Peyer's patch (tissue), 4 donors: ENCODE data around the gene CCDC192. TPM values are rescaled to one million over a fixed set of nuclear protein-coding genes. Genes with fewer than 3 reads are reported as not detected.
"Not testable (repeated sequence)": the region's sequence is repeated elsewhere in the genome, so short reads cannot be mapped to it uniquely, and the experiment has no call there.

Experiments used
- DNase-seq, 3 donors: peaks; one replicate each; pipeline ENCODE4 v3.0.0-alpha.2; 2017 to 2019
- H3K27ac ChIP-seq, 4 donors: fragments of 200-600 bp; sonication (generic); one replicate each; pipeline ENCODE4 v1.5.1; 2016 to 2019
- H3K27me3 ChIP-seq, 2 donors: fragments of 200-600 bp; sonication (generic); one replicate each; pipeline ENCODE4 v1.5.1; 2019
- H3K36me3 ChIP-seq, 3 donors: fragments of 200-600 bp; sonication (generic); one replicate each; pipeline ENCODE4 v1.5.1; 2016 to 2019
- H3K4me1 ChIP-seq, 4 donors: fragments of 200-600 bp; sonication (generic); one replicate each; pipeline ENCODE4 v1.5.1; 2016 to 2019
- H3K4me3 ChIP-seq, 4 donors: fragments of 200-600 bp; sonication (generic); 1 replicate in 3 of 4; 2 replicates in 1 of 4; pipeline ENCODE4 v1.5.1; 2016 to 2019; ENCODE audit warnings: mild to moderate bottlenecking in 1 of 4
- H3K9me3 ChIP-seq, 4 donors: fragments of 200-600 bp; sonication (generic); one replicate each; pipeline ENCODE4 v1.5.1; 2016 to 2019; ENCODE audit warnings: mild to moderate bottlenecking in 1 of 4
- CTCF ChIP-seq, 6 experiments: fragments of 450-650 bp in 4 of 6; fragments of 200-600 bp in 2 of 6; sonication (generic) in 1 of 6; IDR thresholded peaks; one replicate each; pipeline ENCODE4 v1.5.1; 2017 to 2019; ENCODE audit warnings: antibody characterized with exemption in 6 of 6, mild to moderate bottlenecking in 3 of 6, moderate library complexity in 1 of 6
- POLR2A ChIP-seq, 2 donors: fragments of 450-650 bp; IDR thresholded peaks; one replicate each; pipeline ENCODE4 v1.5.1; 2017; ENCODE audit warnings: antibody characterized with exemption in 2 of 2, mild to moderate bottlenecking in 2 of 2, moderate library complexity in 2 of 2
- total RNA-seq, 4 donors: library from RNA; depleted of rRNA; stranded (reverse); fragments of >200 nt; gene quantifications; one replicate each; pipeline ENCODE4 v1.1.0, GENCODE V29; 2016

CCDC192 gene
- total RNA-seq, 4 donors from 2014 or later = not detected

GRCh38 chr5:127700237-127700766 is 2.9 kb upstream of the CCDC192 start:
- no peaks in the 10 kb centered on the region for H3K36me3 ChIP-seq

GRCh38 chr5:127702434-127702833 is 757 bp upstream of the CCDC192 start:
- Histone ChIP-seq H3K27me3 (no peaks in the 10 kb centered on the region), H3K4me1 (no peaks in the 10 kb centered on the region), H3K9me3 (no peaks in the 10 kb centered on the region), H3K4me3 (no peak overlapping the region), H3K27ac (no peak overlapping the region), H3K36me3 (no peaks in the 10 kb centered on the region)
- TF ChIP-seq POLR2A (IDR thresholded peaks at IDR 0.05) = no peak
- TF ChIP-seq CTCF (IDR thresholded peaks at IDR 0.05) = no peak
- DNase-seq = no peak

More at GRCh38 chr5:127700237-127700766, 2.9 kb upstream of the CCDC192 start:
- Histone ChIP-seq H3K27ac (no peak overlapping the region), H3K4me3 (no peak overlapping the region), H3K4me1 (no peaks in the 10 kb centered on the region), H3K9me3 (no peaks in the 10 kb centered on the region), H3K27me3 (no peaks in the 10 kb centered on the region)
- TF ChIP-seq POLR2A (IDR thresholded peaks at IDR 0.05) (no peak), CTCF (IDR thresholded peaks at IDR 0.05) (no peak)
- no peak for DNase-seq

DNA sequence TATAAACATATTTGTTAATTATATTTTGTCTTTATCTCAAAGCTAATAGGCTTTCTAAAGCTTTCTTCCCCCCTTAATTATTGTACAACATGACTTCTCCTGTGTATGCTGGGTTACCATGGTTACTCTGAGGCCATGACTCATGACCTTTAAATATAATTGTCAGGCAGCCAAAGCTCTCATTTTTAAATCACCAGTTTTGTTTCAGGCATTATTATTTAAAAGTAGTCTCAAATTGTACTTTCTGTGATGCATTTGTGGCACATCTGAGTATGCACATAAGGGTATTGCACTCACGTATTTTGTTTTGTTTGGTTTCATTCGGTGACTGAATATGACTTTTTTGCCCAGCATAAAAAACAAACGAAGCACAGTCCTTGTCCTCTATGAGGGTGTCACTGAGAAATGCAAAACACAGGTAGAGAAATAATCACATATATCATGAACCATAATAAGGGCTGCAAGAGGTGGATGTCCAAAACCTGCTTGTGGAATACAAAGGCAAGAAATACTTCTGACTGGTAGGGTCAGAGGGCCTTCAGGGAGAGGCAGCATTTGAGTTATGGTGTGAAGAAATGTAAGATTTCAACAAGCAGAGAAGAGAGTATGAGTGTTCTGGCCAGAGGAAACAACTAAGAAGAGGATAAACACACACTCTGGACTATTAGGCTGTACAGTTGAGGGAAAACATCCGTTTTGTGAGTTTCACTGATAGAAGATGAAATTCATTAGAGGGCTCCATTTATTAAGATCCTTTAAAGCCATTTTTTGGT is 2.1 kb downstream of the CCDC192 start:
- TF ChIP-seq POLR2A (IDR thresholded peaks at IDR 0.05) (no peak), CTCF (IDR thresholded peaks at IDR 0.05) (no peak)
- Histone ChIP-seq H3K27me3 (no peaks in the 10 kb centered on the region), H3K36me3 (no peaks in the 10 kb centered on the region), H3K4me3 (no peak overlapping the region), H3K27ac (peak overlapping the region in 2 of 4 donors; percentile 5 to 6), H3K9me3 (no peaks in the 10 kb centered on the region), H3K4me1 (no peaks in the 10 kb centered on the region)
- no peak for DNase-seq

GRCh38 chr5:127706691-127707090 is 3.5 kb downstream of the CCDC192 start:
- H3K27me3 ChIP-seq = no peaks in the 10 kb centered on the region
- no peak overlapping the region for H3K4me3 ChIP-seq
- no peaks in the 10 kb centered on the region for H3K36me3 ChIP-seq
- TF ChIP-seq POLR2A (IDR thresholded peaks at IDR 0.05) (no peak), CTCF (IDR thresholded peaks at IDR 0.05) (no peak)
- H3K4me1 ChIP-seq = no peaks in the 10 kb centered on the region
- no peaks in the 10 kb centered on the region for H3K9me3 ChIP-seq
- H3K27ac ChIP-seq = peak overlapping the region in 1 of 4 donors; percentile 29
- DNase-seq = no peak

GRCh38 chr5:127707209-127707608 is 4.0 kb downstream of the CCDC192 start:
- no peaks in the 10 kb centered on the region for H3K9me3 ChIP-seq
- no peaks in the 10 kb centered on the region for H3K36me3 ChIP-seq
- no peaks in the 10 kb centered on the region for H3K27me3 ChIP-seq
- H3K4me1 ChIP-seq = no peaks in the 10 kb centered on the region
- no peak overlapping the region for H3K4me3 ChIP-seq
- peak overlapping the region in 1 of 4 donors; percentile 29 for H3K27ac ChIP-seq
- no peak for DNase-seq
- TF ChIP-seq CTCF (IDR thresholded peaks at IDR 0.05) (no peak), POLR2A (IDR thresholded peaks at IDR 0.05) (no peak)

- H3K9me3 ChIP-seq, DNase-seq, H3K27ac ChIP-seq, H3K4me1 ChIP-seq, H3K36me3 ChIP-seq, H3K27me3 ChIP-seq, H3K4me3 ChIP-seq: not testable (repeated sequence)
Observed at GRCh38 chr5:127713083-127713482, 9.9 kb downstream of the CCDC192 start.
